OCI-LY3 (cell line): ENCODE results near the gene LYPD6.

Source experiments
- CTCF ChIP-seq: fragments of 200-600, 300-600 bp; sonication (generic); IDR thresholded peaks from 2 replicates; pipeline ENCODE4 v1.5.1; 2014; ENCODE audit warnings: antibody characterized with exemption, low read length, low read depth
- EZH2phosphoT487 ChIP-seq: fragments of 200-600 bp; shearing (Covaris generic); IDR thresholded peaks from 2 replicates; pipeline ENCODE4 v1.6.1; 2018; ENCODE audit warnings: antibody characterized with exemption, mixed run types, low read depth

GRCh38 chr2:149467436-149467835, 137.0 kb downstream of the LYPD6 start:
- TF ChIP-seq CTCF, result no peak
- no peak for TF ChIP-seq EZH2phosphoT487
